Activated T-cell treated with anti-CD3 and anti-CD28 coated beads, Interleukin-2, amount 50 U/mL, for 72 hours (primary cell): ENCODE results near the gene MAST2. TPM values are rescaled to one million over a fixed set of nuclear protein-coding genes. Genes with fewer than 3 reads are reported as not detected.
"Not testable (repeated sequence)": the region's sequence is repeated elsewhere in the genome, so short reads cannot be mapped to it uniquely, and the experiment has no call there.

Experiments used
- ATAC-seq, 2 donors: fragments of 150-1000 bp; cut with Tn5 transposase; replicated peaks in 1 of 2; 2 replicates each; pipeline ENCODE4 v1.10.0; 2021; ENCODE audit warnings: moderate library complexity in 2 of 2, mild to moderate bottlenecking in 1 of 2
- DNase-seq, 2 donors: peaks; one replicate each; pipeline ENCODE4 v3.0.0; 2021 to 2022; ENCODE audit warnings: mixed read lengths in 1 of 2
- H3K27ac Mint-ChIP-seq: one replicate; pipeline ENCODE4 v1.8.0; 2022; ENCODE audit warnings: mild to moderate bottlenecking, moderate library complexity, mixed read lengths
- H3K27me3 Mint-ChIP-seq: one replicate; pipeline ENCODE4 v1.8.0; 2022; ENCODE audit warnings: low read depth, mixed read lengths
- H3K36me3 Mint-ChIP-seq, 2 donors: one replicate each; pipeline ENCODE4 v1.8.0; 2022; ENCODE audit warnings: mixed read lengths in 2 of 2, mild to moderate bottlenecking in 1 of 2; ENCODE audit not compliant: insufficient read depth in 2 of 2
- H3K4me1 Mint-ChIP-seq: one replicate; pipeline ENCODE4 v1.8.0; 2022; ENCODE audit warnings: low read depth, mixed read lengths
- H3K4me3 Mint-ChIP-seq, 2 donors: one replicate each; pipeline ENCODE4 v1.8.0; 2022; ENCODE audit warnings: mild to moderate bottlenecking in 2 of 2, mixed read lengths in 2 of 2, moderate library complexity in 2 of 2
- H3K9me3 Mint-ChIP-seq, 2 donors: one replicate each; pipeline ENCODE4 v1.8.0; 2022; ENCODE audit warnings: mixed read lengths in 2 of 2
- total RNA-seq, 2 donors: library from RNA; stranded (reverse); gene quantifications; one replicate each; pipeline ENCODE4 v1.2.3, GENCODE V29; 2022

MAST2 gene
- total RNA-seq, 2 donors from 2014 or later = 20.7 to 21.0 TPM

DNA sequence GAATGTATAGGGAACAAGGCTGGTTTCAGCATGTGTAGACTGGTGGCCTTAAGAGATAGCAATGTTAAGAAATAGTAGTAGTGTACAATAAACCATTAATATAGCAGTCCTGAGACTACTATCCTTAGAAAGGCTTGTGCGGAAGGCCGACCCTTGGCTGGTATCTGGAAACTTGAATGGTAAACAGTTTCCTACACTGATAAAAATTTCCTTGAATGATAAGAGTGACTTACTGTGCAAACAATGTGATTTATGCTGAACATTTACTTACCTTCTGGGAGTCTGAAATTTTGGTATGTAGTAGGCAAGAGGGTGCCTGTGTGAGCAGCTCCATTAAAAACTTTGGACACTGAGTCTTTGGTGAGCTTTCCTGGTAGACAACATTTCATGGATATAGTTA lies 44.7 kb downstream of the MAST2 start:
- Mint-ChIP-seq H3K4me3 (no peak overlapping the region), H3K9me3 (peaks cover 11 to 19% of the 10 kb centered on the region in 2 donors), H3K27me3 (no peaks in the 10 kb centered on the region), H3K4me1 (peaks cover 5% of the 10 kb centered on the region), H3K27ac (no peak overlapping the region), H3K36me3 (peaks cover 7 to 19% of the 10 kb centered on the region in 2 donors)
- no peak for DNase-seq
- no peak for ATAC-seq

DNA sequence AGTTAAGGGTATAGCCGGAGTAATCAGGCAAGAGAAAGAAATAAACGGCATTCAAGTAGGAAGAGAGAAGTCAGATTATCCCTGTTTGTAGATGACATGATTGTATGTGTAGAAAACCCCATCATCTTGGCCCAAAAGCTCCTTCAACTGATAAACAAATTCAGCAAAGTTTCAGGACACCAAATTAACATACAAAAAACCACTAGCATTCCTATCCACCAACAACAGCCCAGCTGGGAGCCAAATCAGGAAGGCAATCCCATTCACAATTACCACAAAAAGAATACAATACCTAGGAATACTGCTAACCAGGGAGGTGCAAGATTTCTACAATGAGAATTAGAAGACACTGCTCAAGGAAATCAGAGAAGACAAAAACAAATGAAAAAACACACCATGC lies 45.3 kb downstream of the MAST2 start:
- no peaks in the 10 kb centered on the region for H3K4me1 Mint-ChIP-seq
- no peaks in the 10 kb centered on the region for H3K27me3 Mint-ChIP-seq
- ATAC-seq = no peak
- DNase-seq = no peak
- no peak overlapping the region for H3K27ac Mint-ChIP-seq
- H3K9me3 Mint-ChIP-seq = peaks cover 11 to 19% of the 10 kb centered on the region in 2 donors
- H3K4me3 Mint-ChIP-seq = no peak overlapping the region
- peaks cover 7 to 19% of the 10 kb centered on the region in 2 donors for H3K36me3 Mint-ChIP-seq

DNA sequence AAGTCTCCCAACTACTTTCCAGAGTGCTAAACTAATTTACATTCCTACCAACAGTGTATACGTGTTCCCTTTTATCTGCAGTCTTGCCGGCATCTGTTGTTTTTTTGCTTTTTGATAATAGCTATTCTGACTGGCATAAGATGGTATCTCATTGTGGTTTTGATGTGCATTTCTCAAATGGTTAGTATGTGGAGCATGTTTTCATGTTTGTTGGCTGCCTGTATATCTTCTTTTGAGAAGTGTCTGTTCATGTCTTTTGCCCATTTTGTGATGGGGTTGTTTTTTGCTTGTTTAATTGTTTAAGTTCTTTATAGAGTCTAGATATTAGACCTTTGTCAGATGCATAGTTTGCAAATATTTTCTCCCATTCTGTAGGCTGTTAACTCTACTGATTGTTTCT lies 46.6 kb downstream of the MAST2 start:
- DNase-seq (no peak), ATAC-seq (no peak)
- Mint-ChIP-seq H3K9me3 (peaks cover 11 to 19% of the 10 kb centered on the region in 2 donors), H3K4me3 (no peak overlapping the region), H3K27me3 (no peaks in the 10 kb centered on the region), H3K27ac (no peak overlapping the region), H3K4me1 (no peaks in the 10 kb centered on the region), H3K36me3 (peaks cover 7 to 19% of the 10 kb centered on the region in 2 donors)

DNA sequence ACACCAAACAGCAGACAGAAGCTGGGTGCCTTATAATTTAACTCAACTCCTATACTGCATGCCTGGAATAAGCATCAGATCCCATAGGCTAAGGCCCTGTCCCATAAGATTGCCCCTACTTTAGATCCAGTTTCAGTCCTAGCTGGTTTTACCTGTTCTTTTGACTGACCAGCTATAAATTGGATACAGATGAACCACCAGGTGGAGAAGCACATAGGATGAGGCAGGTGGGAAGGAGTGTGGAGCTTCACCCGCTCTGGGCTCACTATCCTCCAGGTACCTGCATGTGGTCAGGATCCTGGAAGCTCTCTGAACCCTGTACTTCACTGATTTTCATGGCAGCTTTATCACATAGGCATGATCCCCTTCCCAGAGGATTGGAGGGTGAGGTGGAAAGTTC lies 51.3 kb downstream of the MAST2 start:
- no peaks in the 10 kb centered on the region for H3K4me1 Mint-ChIP-seq

DNA sequence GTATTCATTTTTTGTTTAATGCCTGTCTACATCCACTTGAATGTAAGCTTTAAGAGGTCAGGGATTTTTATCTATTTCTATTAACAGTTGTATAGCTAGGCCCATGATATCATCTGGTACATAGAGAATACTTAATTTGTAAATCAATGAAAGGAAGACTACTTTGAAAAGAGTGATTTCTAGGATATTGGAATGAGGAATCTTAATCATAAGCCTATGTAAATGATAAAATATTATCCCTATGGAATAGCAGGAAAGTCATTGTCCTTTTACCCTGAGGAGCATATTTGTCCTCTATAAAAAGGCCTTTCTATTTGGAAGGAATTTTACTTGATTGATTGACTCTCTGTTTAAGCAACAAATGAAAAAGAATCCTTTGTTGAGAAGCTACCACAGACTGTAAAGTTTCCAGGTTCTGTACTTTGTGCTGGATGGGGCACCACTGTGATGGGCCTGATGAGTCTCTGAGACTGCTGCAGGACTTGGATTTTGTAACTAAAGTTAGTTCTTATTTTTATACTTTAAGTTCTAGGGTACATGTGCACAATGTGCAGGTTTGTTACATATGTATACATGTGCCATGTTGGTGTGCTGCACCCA lies 53.8 kb downstream of the MAST2 start:
- Mint-ChIP-seq H3K4me1 (peaks cover 16% of the 10 kb centered on the region), H3K27me3 (no peaks in the 10 kb centered on the region), H3K4me3 (no peak overlapping the region), H3K36me3 (no peaks in the 10 kb centered on the region), H3K27ac (no peak overlapping the region), H3K9me3 (peaks cover 0 to 2% of the 10 kb centered on the region in 2 donors)
- ATAC-seq (no peak), DNase-seq (no peak)

More for the DNA sequence above, 51.3 kb downstream of the MAST2 start:
- DNase-seq (no peak), ATAC-seq (no peak)
- H3K27me3 Mint-ChIP-seq = no peaks in the 10 kb centered on the region
- peaks cover 5 to 9% of the 10 kb centered on the region in 2 donors for H3K9me3 Mint-ChIP-seq
- no peak overlapping the region for H3K4me3 Mint-ChIP-seq
- H3K27ac Mint-ChIP-seq = no peak overlapping the region
- peaks cover 5 to 9% of the 10 kb centered on the region in 2 donors for H3K36me3 Mint-ChIP-seq

DNA sequence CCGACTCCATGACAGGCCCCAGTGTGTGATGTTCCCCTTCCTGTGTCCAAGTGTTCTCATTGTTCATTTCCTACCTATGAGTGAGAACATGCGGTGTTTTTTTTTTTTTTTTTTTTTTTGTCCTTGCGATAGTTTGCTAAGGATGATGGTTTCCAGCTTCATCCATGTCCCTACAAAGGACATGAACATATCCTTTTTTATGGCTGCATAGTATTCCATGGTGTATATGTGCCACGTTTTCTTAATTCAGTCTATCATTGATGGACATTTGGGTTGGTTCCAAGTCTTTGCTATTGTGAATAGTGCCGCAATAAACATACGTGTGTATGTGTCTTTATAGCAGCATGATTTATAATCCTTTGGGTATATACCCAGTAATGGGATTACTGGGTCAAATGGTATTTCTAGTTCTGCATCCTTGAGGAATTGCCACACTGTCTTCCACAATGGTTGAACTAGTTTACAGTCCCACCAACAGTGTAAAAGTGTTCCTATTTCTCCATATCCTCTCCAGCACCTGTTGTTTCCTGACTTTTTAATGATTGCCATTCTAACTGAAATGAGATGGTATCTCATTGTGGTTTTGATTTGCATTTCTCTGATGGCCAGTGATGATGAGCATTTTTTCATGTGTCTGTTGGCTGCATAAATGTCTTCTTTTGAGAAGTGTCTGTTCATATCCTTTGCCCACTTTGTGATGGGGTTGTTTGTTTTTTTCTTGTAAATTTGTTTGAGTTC lies 54.5 kb downstream of the MAST2 start:
- not testable (repeated sequence) for H3K36me3 Mint-ChIP-seq, H3K27ac Mint-ChIP-seq, ATAC-seq

DNA sequence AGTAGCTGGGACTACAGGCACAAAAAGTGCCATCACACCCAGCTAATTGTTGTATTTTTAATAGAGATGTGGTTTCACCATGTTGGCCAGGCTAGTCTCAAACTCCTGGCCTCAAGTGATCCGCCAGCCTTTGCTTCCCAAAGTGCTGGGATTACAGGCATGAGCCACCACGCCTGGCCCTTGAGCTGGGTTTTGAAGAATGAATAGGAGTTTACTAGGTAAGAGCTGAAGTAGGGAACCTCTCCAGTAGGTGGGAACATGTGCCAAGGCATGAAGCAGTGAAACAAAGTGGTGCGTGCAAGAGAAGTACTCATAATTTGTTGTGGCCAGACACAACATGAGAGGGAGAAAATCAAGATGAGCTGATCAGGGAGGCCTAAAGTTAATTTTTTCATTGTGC lies 55.8 kb downstream of the MAST2 start:
- Mint-ChIP-seq H3K4me1 (peaks cover 30% of the 10 kb centered on the region), H3K27ac (no peak overlapping the region), H3K4me3 (no peak overlapping the region), H3K9me3 (peaks cover 0 to 2% of the 10 kb centered on the region in 2 donors), H3K27me3 (no peaks in the 10 kb centered on the region), H3K36me3 (no peaks in the 10 kb centered on the region)
- ATAC-seq = no peak
- no peak for DNase-seq

More for the DNA sequence above, 54.5 kb downstream of the MAST2 start:
- H3K4me3 Mint-ChIP-seq, DNase-seq, H3K9me3 Mint-ChIP-seq, H3K27me3 Mint-ChIP-seq: not testable (repeated sequence)
- peaks cover 23% of the 10 kb centered on the region for H3K4me1 Mint-ChIP-seq

DNA sequence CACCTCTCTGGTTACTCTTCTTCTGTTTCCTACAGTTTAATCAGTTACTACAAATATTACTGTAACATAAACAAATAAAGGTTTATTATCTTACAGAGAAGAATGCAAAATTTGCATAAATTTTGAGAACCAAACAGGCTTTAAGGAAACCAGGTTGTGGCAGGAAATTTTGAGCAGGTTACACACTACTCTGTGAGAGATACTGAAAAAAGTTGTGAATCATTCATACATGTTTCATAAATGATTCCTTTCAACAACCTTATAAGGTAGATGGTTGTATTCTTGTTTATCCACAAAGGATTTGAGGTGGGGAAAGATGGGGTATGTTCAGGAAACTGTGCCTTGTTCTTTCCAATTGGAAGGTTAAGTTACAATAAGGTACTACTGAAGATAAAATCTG lies 58.6 kb downstream of the MAST2 start:
- H3K36me3 Mint-ChIP-seq = no peaks in the 10 kb centered on the region
- peaks cover 0 to 2% of the 10 kb centered on the region in 2 donors for H3K9me3 Mint-ChIP-seq
- no peak for DNase-seq
- H3K4me3 Mint-ChIP-seq = peak overlapping the region; percentile 25 to 49
- ATAC-seq = peak; percentile 98
- H3K27ac Mint-ChIP-seq = peak overlapping the region; percentile 94
- H3K27me3 Mint-ChIP-seq = no peaks in the 10 kb centered on the region
- H3K4me1 Mint-ChIP-seq = peaks cover 33% of the 10 kb centered on the region

DNA sequence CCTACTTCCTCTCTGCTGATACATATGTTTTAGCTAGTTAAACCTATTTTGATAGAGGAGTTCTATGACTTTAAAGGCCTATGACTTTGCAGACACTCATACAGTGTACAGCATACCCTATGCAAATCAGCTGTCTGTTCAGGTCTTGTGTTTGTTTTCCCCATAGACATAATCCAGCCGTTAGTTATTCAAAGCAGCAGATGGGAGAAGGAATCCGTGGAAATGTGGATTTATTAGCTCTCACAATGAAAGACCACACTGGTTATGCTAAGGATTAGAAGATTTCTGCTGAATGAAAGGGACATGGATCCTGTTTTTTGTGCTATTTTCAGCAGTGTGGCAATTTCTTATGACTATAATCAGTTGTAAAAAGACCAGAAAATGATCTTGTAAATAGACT lies 59.8 kb downstream of the MAST2 start:
- no peak for ATAC-seq
- Mint-ChIP-seq H3K4me1 (peaks cover 42% of the 10 kb centered on the region), H3K36me3 (no peaks in the 10 kb centered on the region), H3K27ac (peak overlapping the region; percentile 47), H3K4me3 (peak overlapping the region in 1 of 2 donors; percentile 4), H3K27me3 (no peaks in the 10 kb centered on the region), H3K9me3 (no peaks in the 10 kb centered on the region)
- DNase-seq = no peak

DNA sequence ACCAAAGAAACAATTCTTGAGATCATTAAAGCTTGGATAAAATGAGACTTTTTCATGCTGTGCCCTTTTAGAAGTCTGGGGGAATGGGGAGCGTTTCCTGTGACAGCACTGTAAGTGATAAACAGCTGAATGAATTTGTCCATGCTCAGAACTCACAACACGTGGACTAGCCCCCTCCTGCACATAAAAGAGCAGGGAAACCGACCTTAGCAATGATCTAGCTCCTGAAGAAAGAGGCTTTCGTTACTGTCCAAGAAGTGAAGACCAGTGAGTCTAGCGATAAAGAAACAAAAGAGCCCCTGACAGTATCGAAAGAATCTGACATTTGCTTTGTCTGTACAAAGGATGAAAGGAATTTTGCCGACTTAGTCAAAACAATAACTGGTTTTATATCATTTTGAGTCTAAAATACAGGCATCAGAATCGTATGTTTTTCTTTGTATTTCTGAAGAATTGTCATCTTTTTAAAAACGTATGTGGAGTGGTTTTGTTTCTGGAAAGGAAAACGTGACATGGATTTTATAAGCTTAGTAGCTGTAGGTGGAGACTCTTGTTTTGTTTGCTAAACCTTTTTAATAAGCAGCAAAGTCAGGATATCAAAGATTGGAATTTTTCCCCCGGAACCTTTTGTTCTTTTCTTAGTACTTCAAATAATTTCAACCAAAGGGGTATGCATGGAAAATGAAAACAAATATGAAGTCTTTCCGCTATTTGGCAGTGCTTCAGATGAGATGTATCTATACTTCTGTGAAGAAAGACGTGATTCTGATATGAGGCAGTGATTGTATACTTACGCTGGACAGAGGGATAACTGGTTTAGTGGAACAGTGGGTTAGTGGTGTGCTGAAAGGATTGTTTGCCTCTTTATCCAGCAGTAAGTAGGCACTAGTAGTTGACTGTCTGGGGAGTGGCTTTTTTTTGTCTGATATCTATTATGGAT lies 61.0 kb downstream of the MAST2 start:
- Mint-ChIP-seq H3K4me3 (peak overlapping the region in 1 of 2 donors; percentile 74), H3K27ac (peak overlapping the region; percentile 15)

DNA sequence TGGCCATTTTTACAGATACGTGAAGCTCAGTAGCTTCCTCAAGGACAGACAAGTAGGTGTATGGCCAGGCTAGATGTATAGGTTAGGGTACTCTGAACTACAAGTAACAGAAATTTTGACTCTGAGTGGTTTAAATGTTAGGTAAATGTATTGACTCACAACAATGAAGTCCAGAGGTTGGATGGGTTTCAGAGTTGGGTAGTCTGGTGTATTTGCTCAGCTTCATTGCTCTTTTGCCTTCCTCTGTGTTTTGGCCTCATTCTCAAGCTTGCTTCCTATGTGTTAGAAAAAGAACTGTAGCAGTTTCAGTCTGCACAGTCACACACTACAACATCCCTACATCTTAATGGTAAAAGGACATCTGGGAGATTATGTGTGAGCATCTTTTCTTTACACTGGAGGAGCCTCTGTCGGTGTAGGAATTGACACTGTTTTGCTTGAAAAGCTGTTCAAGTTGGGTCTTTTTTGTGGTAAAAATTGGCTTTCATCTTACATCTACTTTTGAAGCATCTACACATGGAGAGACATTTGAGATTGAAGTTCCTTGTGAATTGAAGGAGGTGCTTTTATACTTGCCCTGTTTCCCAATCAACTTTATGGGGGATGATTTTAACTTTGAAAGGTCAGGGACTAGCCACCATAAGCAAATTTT lies 64.4 kb downstream of the MAST2 start:
- Mint-ChIP-seq H3K4me3 (peak overlapping the region in 1 of 2 donors; percentile 13), H3K27ac (no peak overlapping the region), H3K9me3 (no peaks in the 10 kb centered on the region), H3K27me3 (no peaks in the 10 kb centered on the region), H3K36me3 (no peaks in the 10 kb centered on the region), H3K4me1 (peaks cover 20% of the 10 kb centered on the region)
- ATAC-seq = peak in 1 of 2 donors; percentile 42
- no peak for DNase-seq

More for the DNA sequence above, 61.0 kb downstream of the MAST2 start:
- peaks cover 42% of the 10 kb centered on the region for H3K4me1 Mint-ChIP-seq
- DNase-seq (no peak), ATAC-seq (no peak)
- no peaks in the 10 kb centered on the region for H3K36me3 Mint-ChIP-seq
- H3K9me3 Mint-ChIP-seq = no peaks in the 10 kb centered on the region
- no peaks in the 10 kb centered on the region for H3K27me3 Mint-ChIP-seq

DNA sequence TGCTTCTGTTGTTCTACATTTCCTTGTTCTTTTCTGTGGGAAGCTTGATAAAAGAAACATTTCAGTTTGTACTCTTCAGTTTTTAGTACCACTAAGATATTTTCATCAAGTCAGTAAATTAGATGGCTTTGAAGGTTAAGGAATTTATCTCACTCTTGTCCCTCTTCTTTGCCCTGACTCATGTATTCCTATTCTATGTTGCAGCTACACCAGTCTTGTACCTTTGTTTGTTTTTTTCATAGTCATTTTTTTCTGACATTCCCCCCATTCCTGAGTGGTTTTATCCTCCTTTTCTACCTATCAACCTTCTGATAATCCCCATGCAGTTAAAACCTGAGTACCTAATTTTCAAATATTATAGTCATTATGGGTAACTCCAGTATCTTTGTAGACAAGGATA lies 65.4 kb downstream of the MAST2 start:
- no peak overlapping the region for H3K4me3 Mint-ChIP-seq
- no peaks in the 10 kb centered on the region for H3K36me3 Mint-ChIP-seq
- no peaks in the 10 kb centered on the region for H3K27me3 Mint-ChIP-seq
- no peak overlapping the region for H3K27ac Mint-ChIP-seq
- H3K9me3 Mint-ChIP-seq = no peaks in the 10 kb centered on the region
- no peak for DNase-seq
- peaks cover 15% of the 10 kb centered on the region for H3K4me1 Mint-ChIP-seq
- ATAC-seq = no peak
